HPDE6-E6E7 (cell line): Measurements from ENCODE around the gene RPL37.
"Not testable (repeated sequence)": the region's sequence is repeated elsewhere in the genome, so short reads cannot be mapped to it uniquely, and the experiment has no call there.

Experiments used
- DNase-seq: peaks from one replicate; pipeline ENCODE4 v3.0.0; 2011; ENCODE audit warnings: missing footprints; ENCODE audit errors: extremely low spot score

Gene RPL37

GRCh38 chr5:40797273-40798011, 37.6 kb downstream of the RPL37 start:
- DNase-seq: peak; percentile 20

- DNase-seq: no peak
Observed at GRCh38 chr5:40796487-40796889, 38.5 kb downstream of the RPL37 start.

- DNase-seq: not testable (repeated sequence)
Observed at GRCh38 chr5:40794877-40795276, 40.1 kb downstream of the RPL37 start.

GRCh38 chr5:40794340-40794739, 40.7 kb downstream of the RPL37 start:
- DNase-seq: not testable (repeated sequence)

GRCh38 chr5:40792691-40793090, 42.3 kb downstream of the RPL37 start:
- DNase-seq: not testable (repeated sequence)

GRCh38 chr5:40791715-40792139, 43.3 kb downstream of the RPL37 start:
- no peak for DNase-seq

GRCh38 chr5:40790947-40791593, 44.0 kb downstream of the RPL37 start:
- DNase-seq: no peak

- DNase-seq: not testable (repeated sequence)
Observed at GRCh38 chr5:40788941-40789340, 46.1 kb downstream of the RPL37 start.

GRCh38 chr5:40787986-40788385, 47.0 kb downstream of the RPL37 start:
- no peak for DNase-seq

GRCh38 chr5:40786664-40787063, 48.4 kb downstream of the RPL37 start:
- not testable (repeated sequence) for DNase-seq

GRCh38 chr5:40784916-40785315, 50.1 kb downstream of the RPL37 start:
- no peak for DNase-seq

GRCh38 chr5:40784027-40784653, 50.9 kb downstream of the RPL37 start:
- no peak for DNase-seq

GRCh38 chr5:40781843-40782409, 53.1 kb downstream of the RPL37 start:
- no peak for DNase-seq

GRCh38 chr5:40780858-40781257, 54.2 kb downstream of the RPL37 start:
- no peak for DNase-seq

- DNase-seq: no peak
Observed at GRCh38 chr5:40780199-40780598, 54.8 kb downstream of the RPL37 start.

- no peak for DNase-seq
Observed at GRCh38 chr5:40779561-40779960, 55.5 kb downstream of the RPL37 start.

GRCh38 chr5:40778133-40778532, 56.9 kb downstream of the RPL37 start:
- DNase-seq: no peak

- DNase-seq: no peak
Observed at GRCh38 chr5:40776658-40776977, 58.4 kb downstream of the RPL37 start.

GRCh38 chr5:40775846-40776657, 59.0 kb downstream of the RPL37 start:
- no peak for DNase-seq
